Immature natural killer cell (primary cell): ENCODE results near the gene TBC1D22A. TPM values are rescaled to one million over a fixed set of nuclear protein-coding genes. Genes with fewer than 3 reads are reported as not detected.
A peak's percentile ranks its signal among the peaks of the same experiment; 100 is the strongest.
"Not testable (repeated sequence)": the region's sequence is repeated elsewhere in the genome, so short reads cannot be mapped to it uniquely, and the experiment has no call there.

Source experiments
- DNase-seq, 3 donors: peaks; one replicate each; pipeline ENCODE4 v3.0.0; 2022; ENCODE audit warnings: mixed read lengths in 1 of 3
- H3K27ac Mint-ChIP-seq, 6 donors: one replicate each; pipeline ENCODE4 v1.8.0; 2020; ENCODE audit warnings: mixed read lengths in 6 of 6, mild to moderate bottlenecking in 5 of 6, inconsistent platforms in 4 of 6, moderate library complexity in 3 of 6
- H3K27me3 Mint-ChIP-seq, 3 donors: one replicate each; pipeline ENCODE4 v1.8.0; 2020 to 2021; ENCODE audit warnings: low read depth in 3 of 3, mild to moderate bottlenecking in 3 of 3, mixed read lengths in 3 of 3, moderate library complexity in 3 of 3, inconsistent platforms in 1 of 3
- H3K36me3 Mint-ChIP-seq, 3 donors: one replicate each; pipeline ENCODE4 v1.8.0; 2020; ENCODE audit warnings: mixed read lengths in 3 of 3, inconsistent platforms in 2 of 3, mild to moderate bottlenecking in 2 of 3
- H3K4me1 Mint-ChIP-seq, 2 donors: one replicate each; pipeline ENCODE4 v1.8.0; 2020; ENCODE audit warnings: inconsistent platforms in 2 of 2, mild to moderate bottlenecking in 2 of 2, mixed read lengths in 2 of 2, moderate library complexity in 1 of 2
- H3K4me3 Mint-ChIP-seq, 5 donors: one replicate each; pipeline ENCODE4 v1.8.0; 2020; ENCODE audit warnings: mild to moderate bottlenecking in 5 of 5, mixed read lengths in 5 of 5, inconsistent platforms in 3 of 5, moderate library complexity in 3 of 5
- H3K9me3 Mint-ChIP-seq, 6 donors: one replicate each; pipeline ENCODE4 v1.8.0; 2020; ENCODE audit warnings: mild to moderate bottlenecking in 6 of 6, mixed read lengths in 6 of 6, inconsistent platforms in 4 of 6, moderate library complexity in 3 of 6
- polyA plus RNA-seq, 3 donors: library from polyadenylated mRNA; unstranded; fragments of 300-500 nt; fragmentation: Illumina TruSeq; gene quantifications; one replicate each; pipeline ENCODE4 v1.2.3, GENCODE V29; 2021

Gene TBC1D22A
- polyA plus RNA-seq, 3 donors from 2014 or later, result 20.6 to 28.0 (median 24.0) TPM

DNA sequence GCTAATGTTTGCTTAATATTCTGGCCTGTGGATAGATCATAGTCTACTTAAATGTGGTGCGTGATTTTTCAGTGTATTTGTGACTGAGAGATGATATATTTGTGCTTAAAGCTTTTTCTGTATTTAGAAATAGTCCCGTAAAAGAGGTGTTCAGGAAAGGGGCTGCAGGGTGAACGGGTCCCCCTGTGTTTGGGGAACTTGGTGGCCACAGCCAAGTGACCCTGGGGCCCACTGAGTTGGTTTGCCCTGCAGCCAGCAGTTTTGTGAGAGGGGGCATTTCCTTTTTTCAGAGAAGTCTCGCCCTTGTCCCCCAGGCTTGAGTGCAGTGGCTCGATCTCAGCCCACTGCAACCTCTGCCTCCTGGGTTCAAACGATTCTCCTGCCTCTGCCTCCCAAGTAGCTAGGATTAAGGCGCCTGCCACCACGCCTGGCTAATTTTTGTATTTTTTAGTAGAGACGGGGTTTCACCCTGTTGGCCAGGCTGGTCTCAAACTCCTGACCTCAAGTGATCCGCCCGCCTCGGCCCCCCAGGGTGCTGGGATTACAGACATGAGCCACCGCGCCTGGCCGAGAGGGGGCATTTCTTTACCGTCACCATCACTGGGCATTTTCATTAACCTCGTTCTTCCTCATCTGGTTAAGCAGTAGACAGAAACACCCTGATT, 287.4 kb downstream of the TBC1D22A start:
- not testable (repeated sequence) for H3K4me3 Mint-ChIP-seq, H3K27me3 Mint-ChIP-seq, DNase-seq, H3K9me3 Mint-ChIP-seq, H3K36me3 Mint-ChIP-seq
- Mint-ChIP-seq H3K27ac (peak overlapping the region in 1 of 6 donors; percentile 70), H3K4me1 (peaks cover 52 to 70% of the 10 kb centered on the region in 2 donors)

DNA sequence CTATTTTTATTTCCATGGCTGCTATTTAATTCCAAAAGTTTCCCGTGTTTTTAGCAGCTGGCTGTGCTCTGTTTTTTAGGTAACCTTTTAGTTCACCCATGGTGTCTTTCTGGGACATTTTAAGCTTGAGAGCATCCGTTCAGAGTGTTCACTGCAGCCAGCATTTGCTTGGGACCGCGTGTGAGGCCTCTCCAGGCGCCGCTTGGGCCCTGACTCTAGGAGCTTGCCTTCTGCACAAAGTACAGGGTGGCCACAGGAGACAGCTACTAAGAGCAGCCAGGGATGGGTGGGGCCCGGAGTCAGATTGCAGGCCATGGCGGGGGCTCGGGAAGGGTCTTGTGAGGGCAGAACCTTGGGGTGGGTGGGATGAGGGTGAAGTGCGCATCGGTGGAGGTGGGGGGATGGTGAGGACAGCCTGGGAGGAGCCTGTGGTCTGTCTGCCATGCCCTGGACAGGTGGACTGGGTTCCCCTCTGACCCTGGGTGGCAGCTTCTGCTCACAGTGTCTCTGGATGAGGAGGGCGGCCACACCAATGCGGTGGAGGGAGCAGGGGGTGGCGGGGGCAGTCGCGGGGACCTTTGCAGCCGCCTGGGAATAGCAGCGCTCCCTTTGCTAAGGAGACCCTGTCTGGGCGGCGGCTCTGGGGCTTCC, 288.1 kb downstream of the TBC1D22A start:
- no peak for DNase-seq
- Mint-ChIP-seq H3K27me3 (peaks cover 1 to 6% (median 3%) of the 10 kb centered on the region in 3 donors), H3K9me3 (no peaks in the 10 kb centered on the region), H3K27ac (no peak overlapping the region), H3K4me1 (peaks cover 45 to 63% of the 10 kb centered on the region in 2 donors), H3K4me3 (no peak overlapping the region), H3K36me3 (no peaks in the 10 kb centered on the region)

DNA sequence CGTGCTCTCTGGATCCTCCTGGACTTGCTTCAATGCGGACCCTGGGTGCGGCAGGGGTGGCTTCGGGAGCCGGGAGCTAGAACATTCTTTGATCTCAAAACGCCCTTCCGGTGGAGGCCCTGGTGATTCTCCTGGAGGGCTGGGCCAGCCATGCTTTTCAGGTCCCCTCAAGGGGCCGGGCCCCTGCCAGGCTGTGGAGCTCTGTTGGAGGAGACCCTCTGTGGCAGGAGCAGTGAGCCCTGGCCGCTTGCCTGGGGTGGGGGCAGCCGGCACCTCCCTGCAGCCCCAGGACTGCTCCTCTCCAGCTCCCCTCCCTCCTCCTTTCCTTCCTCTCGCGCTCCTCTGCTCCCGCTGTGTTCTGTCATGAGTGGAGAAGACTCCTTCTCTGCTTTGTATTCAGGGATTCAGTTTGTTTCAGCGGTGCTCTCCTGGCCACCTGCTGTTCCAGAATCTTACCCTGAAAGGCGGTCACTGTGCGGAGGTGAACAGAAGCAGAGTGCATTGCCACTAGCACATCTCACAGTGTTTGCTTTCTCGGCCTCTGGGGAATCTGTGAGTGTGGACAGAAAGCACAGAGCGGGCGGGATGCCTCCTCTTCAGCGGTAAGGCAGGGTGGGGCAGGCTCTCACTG, 289.1 kb downstream of the TBC1D22A start:
- Mint-ChIP-seq H3K4me3 (no peak overlapping the region), H3K27me3 (peaks cover 1 to 3% (median 2%) of the 10 kb centered on the region in 3 donors), H3K9me3 (no peaks in the 10 kb centered on the region), H3K27ac (peak overlapping the region in 1 of 6 donors; percentile 69), H3K36me3 (no peaks in the 10 kb centered on the region), H3K4me1 (peaks cover 43 to 56% of the 10 kb centered on the region in 2 donors)
- DNase-seq, result no peak

DNA sequence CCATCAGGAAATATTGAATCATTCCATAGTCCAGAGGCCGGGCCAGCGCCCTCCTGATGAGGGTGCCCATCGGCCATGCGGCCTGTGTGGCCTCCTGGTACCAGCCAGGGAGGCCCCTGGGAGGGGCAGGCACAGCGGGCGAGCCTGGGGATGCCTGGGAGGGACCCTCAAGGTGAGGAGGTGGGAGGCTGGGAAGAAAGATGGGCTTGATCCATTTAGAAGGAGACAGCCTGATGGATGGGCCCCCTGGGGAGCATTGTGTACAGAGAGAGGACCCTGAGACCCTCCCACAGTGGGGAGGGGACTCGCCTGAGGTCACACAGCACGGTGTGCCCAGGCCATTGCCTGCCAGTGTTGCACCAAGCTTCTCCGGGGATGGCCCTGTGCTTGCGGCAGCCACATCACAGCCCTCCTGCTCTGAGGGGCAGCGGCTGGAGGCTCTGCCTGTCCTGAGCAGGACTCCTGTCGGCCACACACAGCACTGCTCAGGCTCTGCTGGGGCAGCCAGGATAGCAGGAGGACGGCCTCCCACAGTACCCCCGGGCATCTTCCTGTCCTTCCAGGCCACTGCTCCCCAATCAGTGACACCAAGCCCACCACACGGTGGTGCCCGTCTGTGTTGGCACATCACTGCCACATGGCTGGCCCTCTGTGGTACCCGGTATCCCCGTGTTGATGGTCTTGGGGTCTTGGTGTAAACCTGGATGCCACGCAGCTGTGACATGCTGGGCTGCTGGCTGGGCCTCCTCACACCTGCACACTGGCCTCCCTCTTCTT, 290.0 kb downstream of the TBC1D22A start:
- no peak overlapping the region for H3K4me3 Mint-ChIP-seq
- no peaks in the 10 kb centered on the region for H3K9me3 Mint-ChIP-seq
- no peak for DNase-seq
- H3K27ac Mint-ChIP-seq, result no peak overlapping the region
- no peaks in the 10 kb centered on the region for H3K36me3 Mint-ChIP-seq
- H3K4me1 Mint-ChIP-seq, result peaks cover 35 to 51% of the 10 kb centered on the region in 2 donors
- peaks cover 1 to 3% (median 2%) of the 10 kb centered on the region in 3 donors for H3K27me3 Mint-ChIP-seq

DNA sequence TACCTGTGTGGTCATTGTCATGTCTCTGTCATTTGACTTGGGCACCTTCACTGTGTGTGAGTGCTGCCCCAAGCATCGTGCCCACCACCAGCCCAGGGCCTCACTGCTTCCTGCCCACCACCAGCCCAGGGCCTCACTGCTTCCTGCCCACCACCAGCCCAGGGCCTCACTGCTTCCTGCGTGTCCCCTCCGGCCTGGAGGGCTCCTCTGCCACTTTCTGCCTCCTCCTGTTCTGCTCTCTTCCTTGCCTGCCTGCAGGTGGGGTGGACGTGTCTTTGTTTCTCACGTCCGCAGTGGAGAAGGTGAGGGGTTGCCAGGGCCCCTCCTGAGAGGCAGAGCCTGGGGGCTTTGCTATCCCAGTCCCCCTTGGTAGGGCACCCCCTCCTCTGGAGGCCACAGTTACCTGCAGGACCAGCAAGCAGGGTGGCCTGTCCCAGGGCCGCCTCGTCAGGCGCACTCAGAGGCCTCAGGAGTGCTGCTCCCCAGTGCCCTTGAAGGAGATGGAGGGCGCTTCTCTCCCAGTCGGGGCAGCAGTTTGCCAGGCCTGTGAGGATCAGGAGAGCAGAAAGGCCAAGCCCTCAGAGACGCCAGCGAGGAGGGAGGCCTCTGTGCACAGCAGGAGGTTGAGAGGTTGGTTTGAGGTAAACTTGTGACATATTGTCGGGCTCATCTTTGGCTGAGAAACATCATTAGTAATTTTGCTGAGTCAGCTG, 290.7 kb downstream of the TBC1D22A start:
- H3K9me3 Mint-ChIP-seq, result no peaks in the 10 kb centered on the region
- peaks cover 29 to 46% of the 10 kb centered on the region in 2 donors for H3K4me1 Mint-ChIP-seq
- H3K36me3 Mint-ChIP-seq, result no peaks in the 10 kb centered on the region
- DNase-seq, result no peak
- peaks cover under 1 to 1% (median 1%) of the 10 kb centered on the region in 3 donors for H3K27me3 Mint-ChIP-seq
- peak overlapping the region in 1 of 6 donors; percentile 53 for H3K27ac Mint-ChIP-seq
- no peak overlapping the region for H3K4me3 Mint-ChIP-seq

DNA sequence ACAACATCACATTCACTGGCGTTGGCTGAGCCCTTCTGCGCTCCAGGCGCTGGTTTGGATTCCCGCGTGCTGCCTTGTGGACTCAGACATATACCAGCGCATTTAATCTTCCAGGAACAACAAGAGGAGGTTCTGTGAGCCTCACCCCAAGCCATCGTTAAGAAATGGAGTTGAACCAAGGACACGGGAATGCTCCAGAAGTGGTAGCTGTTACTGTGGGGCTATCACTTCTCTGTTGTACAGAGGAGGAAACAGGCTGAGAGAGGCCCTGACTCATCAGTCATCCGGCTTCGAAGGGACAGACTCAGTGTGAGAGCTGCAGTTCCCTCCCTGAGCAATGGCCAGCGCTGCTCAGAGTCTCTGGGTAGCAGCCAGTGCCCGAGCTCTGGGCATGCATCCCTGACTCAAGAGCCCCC, 291.3 kb downstream of the TBC1D22A start:
- Mint-ChIP-seq H3K4me3 (no peak overlapping the region), H3K27me3 (peaks cover 0 to 2% (median 1%) of the 10 kb centered on the region in 3 donors), H3K36me3 (no peaks in the 10 kb centered on the region), H3K4me1 (peaks cover 26 to 44% of the 10 kb centered on the region in 2 donors), H3K27ac (peak overlapping the region in 2 of 6 donors; percentile 3 to 53), H3K9me3 (no peaks in the 10 kb centered on the region)
- no peak for DNase-seq

DNA sequence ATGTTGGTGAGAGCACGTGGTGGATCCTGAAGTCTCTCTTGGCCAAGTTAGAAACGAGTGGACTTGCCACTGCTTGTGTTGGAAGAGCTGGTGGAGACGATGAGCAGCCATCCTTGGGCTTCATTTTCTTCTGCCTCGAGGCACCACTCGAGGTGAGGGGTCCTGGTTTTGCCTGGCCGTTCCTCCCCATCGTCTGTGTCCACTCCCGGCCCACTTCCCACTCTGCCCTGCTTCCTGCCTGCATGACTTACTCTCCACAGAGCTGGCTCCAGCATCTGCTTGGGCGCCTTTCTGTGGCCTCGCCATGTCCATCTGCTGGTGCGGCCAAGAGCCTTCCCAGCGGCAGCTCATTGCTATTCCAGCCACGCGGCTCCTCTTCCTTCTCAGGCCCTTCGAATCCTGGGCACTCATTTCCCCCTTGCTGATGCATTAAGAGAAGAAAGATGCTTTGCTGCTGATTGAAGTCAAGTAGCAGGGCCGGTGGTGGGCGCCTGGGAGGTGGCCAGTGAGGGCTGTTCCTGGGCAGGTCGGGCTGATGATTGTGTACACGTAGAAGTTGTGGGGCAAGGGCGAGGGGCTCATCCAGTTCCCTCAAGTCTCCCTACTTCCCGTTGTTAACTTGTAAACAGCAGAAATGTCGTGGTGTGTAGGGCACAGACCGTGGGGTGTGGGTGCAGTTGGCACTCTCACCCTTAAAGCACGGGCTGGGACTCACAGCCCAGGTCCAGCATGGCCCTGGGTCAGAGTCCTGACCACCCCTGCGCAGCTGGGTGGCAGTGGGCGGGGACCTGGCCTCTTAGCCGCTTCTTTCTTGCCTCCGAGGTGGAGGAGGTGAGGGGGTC, 292.0 kb downstream of the TBC1D22A start:
- no peaks in the 10 kb centered on the region for H3K9me3 Mint-ChIP-seq
- H3K27me3 Mint-ChIP-seq, result peaks cover 0 to 2% (median 0%) of the 10 kb centered on the region in 3 donors
- no peak for DNase-seq
- no peak overlapping the region for H3K4me3 Mint-ChIP-seq
- no peaks in the 10 kb centered on the region for H3K36me3 Mint-ChIP-seq
- H3K27ac Mint-ChIP-seq, result peak overlapping the region in 2 of 6 donors; percentile 32 to 71
- H3K4me1 Mint-ChIP-seq, result peaks cover 19 to 37% of the 10 kb centered on the region in 2 donors

DNA sequence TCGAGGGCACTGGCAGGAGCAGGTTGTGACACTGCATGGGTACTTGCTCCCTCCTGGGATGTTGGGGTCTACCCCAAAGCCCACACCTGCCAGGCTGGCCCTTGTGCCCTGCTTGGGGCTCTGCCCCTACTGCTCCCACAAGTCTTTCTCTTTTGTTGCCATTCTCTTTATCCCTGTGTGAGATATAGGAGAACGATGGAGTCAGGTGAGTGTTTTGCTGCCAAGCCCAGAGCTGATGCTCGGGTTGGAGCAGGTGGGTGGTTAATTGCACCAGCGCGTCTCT, 292.6 kb downstream of the TBC1D22A start:
- no peak for DNase-seq
- Mint-ChIP-seq H3K4me3 (no peak overlapping the region), H3K36me3 (no peaks in the 10 kb centered on the region), H3K27me3 (peaks cover 0 to 2% (median 0%) of the 10 kb centered on the region in 3 donors), H3K4me1 (peaks cover 17 to 32% of the 10 kb centered on the region in 2 donors), H3K9me3 (no peaks in the 10 kb centered on the region), H3K27ac (peak overlapping the region in 2 of 6 donors; percentile 47 to 51)

DNA sequence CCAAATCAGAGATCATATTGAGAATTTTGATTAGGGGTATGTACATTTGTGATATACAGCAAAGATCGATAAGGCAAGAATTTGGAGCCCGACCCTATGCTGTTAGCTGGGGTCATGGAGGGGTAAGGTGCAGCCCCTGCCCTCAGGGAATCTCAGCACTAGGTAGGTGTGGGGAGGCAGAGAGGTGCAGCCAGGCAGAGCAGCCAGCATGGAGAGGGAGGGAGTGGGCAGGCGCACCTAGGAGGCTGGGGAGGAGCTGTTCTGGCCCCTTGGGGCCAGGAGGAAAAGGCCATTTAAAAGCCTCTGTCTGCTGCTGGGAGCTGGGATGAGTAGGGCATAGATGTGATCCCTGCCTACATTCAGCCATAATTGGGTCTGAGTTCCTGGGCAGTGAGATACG, 293.0 kb downstream of the TBC1D22A start:
- no peak for DNase-seq
- peaks cover 0 to 2% (median 0%) of the 10 kb centered on the region in 3 donors for H3K27me3 Mint-ChIP-seq
- H3K4me3 Mint-ChIP-seq, result no peak overlapping the region
- H3K4me1 Mint-ChIP-seq, result peaks cover 17 to 32% of the 10 kb centered on the region in 2 donors
- no peaks in the 10 kb centered on the region for H3K36me3 Mint-ChIP-seq
- H3K9me3 Mint-ChIP-seq, result no peaks in the 10 kb centered on the region
- H3K27ac Mint-ChIP-seq, result no peak overlapping the region

DNA sequence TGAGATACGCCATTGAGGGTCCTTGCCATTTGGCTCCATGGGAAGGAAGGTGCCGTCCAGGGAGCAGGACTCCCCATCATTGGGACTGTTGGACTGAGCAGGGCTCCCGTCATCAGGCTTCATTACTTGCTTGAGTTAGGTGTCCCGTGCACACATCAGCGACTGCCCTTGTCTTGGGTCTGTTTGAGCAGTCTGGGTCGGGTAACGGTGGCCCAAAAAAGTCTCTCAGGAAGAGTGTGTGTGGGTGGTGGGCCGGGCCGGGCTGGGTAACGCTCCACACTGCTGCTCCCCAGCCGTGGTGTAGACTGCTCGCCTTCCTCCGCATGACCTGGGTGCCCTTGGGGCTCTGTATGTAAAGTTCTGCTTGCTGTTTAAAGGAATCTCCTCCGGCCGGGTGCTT, 293.5 kb downstream of the TBC1D22A start:
- H3K4me1 Mint-ChIP-seq, result peaks cover 17 to 32% of the 10 kb centered on the region in 2 donors
- H3K36me3 Mint-ChIP-seq, result peaks cover 0 to under 1% (median 0%) of the 10 kb centered on the region in 3 donors
- H3K9me3 Mint-ChIP-seq, result no peaks in the 10 kb centered on the region
- no peak overlapping the region for H3K27ac Mint-ChIP-seq
- no peak overlapping the region for H3K4me3 Mint-ChIP-seq
- DNase-seq, result no peak
- H3K27me3 Mint-ChIP-seq, result peaks cover 0 to 2% (median 0%) of the 10 kb centered on the region in 3 donors

DNA sequence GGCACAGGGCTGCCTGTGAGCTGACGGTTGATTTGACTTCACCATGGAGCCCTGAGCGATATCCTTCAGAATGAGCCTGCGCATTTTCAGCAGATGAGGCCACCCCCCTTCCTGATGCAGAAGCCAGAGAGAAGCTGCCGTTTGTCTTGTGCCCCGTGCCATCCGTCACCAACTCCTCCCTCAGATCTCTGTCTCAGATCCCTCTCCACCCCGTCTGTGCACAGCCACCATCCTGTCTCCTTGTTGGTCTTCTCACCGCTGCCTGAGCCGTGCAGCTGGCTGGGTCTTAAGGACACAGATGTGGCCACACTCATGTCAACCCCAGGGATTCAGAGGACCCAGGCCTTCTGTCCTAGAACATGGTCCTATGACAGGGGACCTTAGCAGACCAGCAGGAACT, 293.9 kb downstream of the TBC1D22A start:
- Mint-ChIP-seq H3K4me3 (no peak overlapping the region), H3K9me3 (no peaks in the 10 kb centered on the region), H3K27me3 (peaks cover 0 to 2% (median 0%) of the 10 kb centered on the region in 3 donors), H3K27ac (no peak overlapping the region), H3K36me3 (peaks cover 0 to 4% (median 4%) of the 10 kb centered on the region in 3 donors), H3K4me1 (peaks cover 17 to 36% of the 10 kb centered on the region in 2 donors)
- DNase-seq, result no peak

DNA sequence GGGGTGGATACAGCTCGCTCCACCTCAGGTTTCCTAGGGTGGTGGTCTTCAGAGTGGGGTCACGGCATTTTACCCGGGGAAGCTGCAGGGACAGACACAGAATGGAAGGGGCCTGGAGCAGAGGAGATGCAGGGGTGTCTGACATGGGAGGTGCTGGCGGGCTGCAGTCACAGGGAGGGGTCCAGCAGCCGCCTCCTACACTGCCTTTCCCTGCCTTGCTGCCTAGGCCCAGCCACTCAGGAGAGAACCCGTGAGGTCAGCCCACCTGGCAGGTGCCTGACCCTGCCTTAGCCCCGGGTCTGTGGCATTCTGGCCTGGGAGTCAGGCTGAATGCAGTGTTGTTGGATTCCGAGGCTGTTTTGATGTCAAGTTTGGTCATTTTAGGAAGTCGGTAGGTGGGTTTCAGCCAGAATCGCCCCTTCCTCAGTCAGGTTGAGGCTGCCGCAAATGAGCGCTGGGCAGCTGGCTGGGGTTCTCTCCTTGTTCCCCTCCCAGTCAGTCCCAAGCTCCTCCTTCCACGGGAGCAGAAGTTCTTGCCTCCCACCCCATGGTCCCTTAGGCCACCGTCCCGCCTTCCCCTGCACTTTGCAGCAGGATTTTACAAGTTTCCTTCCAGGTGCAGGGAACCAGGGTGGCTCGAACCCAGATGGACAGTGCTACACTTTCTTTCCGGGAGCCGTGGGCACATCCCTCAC, 294.5 kb downstream of the TBC1D22A start:
- DNase-seq, result no peak
- peak overlapping the region in 1 of 6 donors; percentile 46 for H3K27ac Mint-ChIP-seq
- peaks cover 15 to 34% of the 10 kb centered on the region in 2 donors for H3K4me1 Mint-ChIP-seq
- peaks cover 0 to 7% (median 6%) of the 10 kb centered on the region in 3 donors for H3K36me3 Mint-ChIP-seq
- H3K9me3 Mint-ChIP-seq, result no peaks in the 10 kb centered on the region
- no peak overlapping the region for H3K4me3 Mint-ChIP-seq
- H3K27me3 Mint-ChIP-seq, result peaks cover 0 to 2% (median 0%) of the 10 kb centered on the region in 3 donors
